ENCODE measurements around the gene THADA. TPM values are rescaled to one million over a fixed set of nuclear protein-coding genes. Genes with fewer than 3 reads are reported as not detected.
"Not testable (repeated sequence)": the region's sequence is repeated elsewhere in the genome, so short reads cannot be mapped to it uniquely, and the experiment has no call there.

THADA gene
- total RNA-seq, 1 donor from 2014 or later, result 50.6 TPM

- Histone ChIP-seq H3K4me1 (ENCODE audit: control insufficient read depth in 3 of 3, insufficient read depth in 3 of 3, low read length in 3 of 3) (no peaks in the 10 kb centered on the region), H3K27me3 (ENCODE audit: control insufficient read depth in 3 of 3, insufficient read depth in 3 of 3, low read length in 3 of 3) (no peaks in the 10 kb centered on the region), H3K36me3 (ENCODE audit: control insufficient read depth in 3 of 3, insufficient read depth in 3 of 3, low read length in 3 of 3) (no peaks in the 10 kb centered on the region), H3K9ac (ENCODE audit: low read depth in 1 of 3, low read length in 3 of 3) (no peak overlapping the region), H3K27ac (ENCODE audit: low read depth, low read length) (no peak overlapping the region), H3K4me3 (ENCODE audit: low read length in 3 of 3) (no peak overlapping the region), H3K9me3 (ENCODE audit: control insufficient read depth in 3 of 3, low read length in 3 of 3) (no peaks in the 10 kb centered on the region)
Measured at GRCh38 chr2:43196768-43197587, 398.9 kb downstream of the THADA start.

GRCh38 chr2:43194121-43194869 lies 401.5 kb downstream of the THADA start:
- H3K9me3 ChIP-seq (ENCODE audit: control insufficient read depth in 3 of 3, low read length in 3 of 3), result no peaks in the 10 kb centered on the region
- no peak overlapping the region for H3K27ac ChIP-seq (ENCODE audit: low read depth, low read length)
- H3K4me1 ChIP-seq (ENCODE audit: control insufficient read depth in 3 of 3, insufficient read depth in 3 of 3, low read length in 3 of 3), result no peaks in the 10 kb centered on the region
- no peaks in the 10 kb centered on the region for H3K36me3 ChIP-seq (ENCODE audit: control insufficient read depth in 3 of 3, insufficient read depth in 3 of 3, low read length in 3 of 3)
- no peak overlapping the region for H3K4me3 ChIP-seq (ENCODE audit: low read length in 3 of 3)
- H3K27me3 ChIP-seq (ENCODE audit: control insufficient read depth in 3 of 3, insufficient read depth in 3 of 3, low read length in 3 of 3), result no peaks in the 10 kb centered on the region
- no peak overlapping the region for H3K9ac ChIP-seq (ENCODE audit: low read depth in 1 of 3, low read length in 3 of 3)

GRCh38 chr2:43193652-43194120 lies 402.2 kb downstream of the THADA start:
- Histone ChIP-seq H3K27me3 (ENCODE audit: control insufficient read depth in 3 of 3, insufficient read depth in 3 of 3, low read length in 3 of 3) (no peaks in the 10 kb centered on the region), H3K4me3 (ENCODE audit: low read length in 3 of 3) (no peak overlapping the region), H3K4me1 (ENCODE audit: control insufficient read depth in 3 of 3, insufficient read depth in 3 of 3, low read length in 3 of 3) (no peaks in the 10 kb centered on the region)

GRCh38 chr2:43192744-43193651 lies 402.8 kb downstream of the THADA start:
- H3K4me1 ChIP-seq (ENCODE audit: control insufficient read depth in 3 of 3, insufficient read depth in 3 of 3, low read length in 3 of 3), result no peaks in the 10 kb centered on the region
- no peaks in the 10 kb centered on the region for H3K27me3 ChIP-seq (ENCODE audit: control insufficient read depth in 3 of 3, insufficient read depth in 3 of 3, low read length in 3 of 3)
- no peak overlapping the region for H3K4me3 ChIP-seq (ENCODE audit: low read length in 3 of 3)
- no peak overlapping the region for H3K27ac ChIP-seq (ENCODE audit: low read depth, low read length)
- H3K9me3 ChIP-seq (ENCODE audit: control insufficient read depth in 3 of 3, low read length in 3 of 3), result no peaks in the 10 kb centered on the region
- no peak overlapping the region for H3K9ac ChIP-seq (ENCODE audit: low read depth in 1 of 3, low read length in 3 of 3)
- no peaks in the 10 kb centered on the region for H3K36me3 ChIP-seq (ENCODE audit: control insufficient read depth in 3 of 3, insufficient read depth in 3 of 3, low read length in 3 of 3)

More at GRCh38 chr2:43193652-43194120, 402.2 kb downstream of the THADA start:
- Histone ChIP-seq H3K27ac (ENCODE audit: low read depth, low read length) (no peak overlapping the region), H3K36me3 (ENCODE audit: control insufficient read depth in 3 of 3, insufficient read depth in 3 of 3, low read length in 3 of 3) (no peaks in the 10 kb centered on the region), H3K9me3 (ENCODE audit: control insufficient read depth in 3 of 3, low read length in 3 of 3) (no peaks in the 10 kb centered on the region), H3K9ac (ENCODE audit: low read depth in 1 of 3, low read length in 3 of 3) (no peak overlapping the region)

- Histone ChIP-seq H3K9me3 (ENCODE audit: control insufficient read depth in 3 of 3, low read length in 3 of 3) (no peaks in the 10 kb centered on the region), H3K4me1 (ENCODE audit: control insufficient read depth in 3 of 3, insufficient read depth in 3 of 3, low read length in 3 of 3) (peaks cover 0 to 2% (median 0%) of the 10 kb centered on the region in 3 donors), H3K36me3 (ENCODE audit: control insufficient read depth in 3 of 3, insufficient read depth in 3 of 3, low read length in 3 of 3) (no peaks in the 10 kb centered on the region), H3K27ac (ENCODE audit: low read depth, low read length) (no peak overlapping the region), H3K9ac (ENCODE audit: low read depth in 1 of 3, low read length in 3 of 3) (no peak overlapping the region), H3K27me3 (ENCODE audit: control insufficient read depth in 3 of 3, insufficient read depth in 3 of 3, low read length in 3 of 3) (no peaks in the 10 kb centered on the region), H3K4me3 (ENCODE audit: low read length in 3 of 3) (no peak overlapping the region)
Measured at GRCh38 chr2:43191947-43192516, 403.8 kb downstream of the THADA start.

GRCh38 chr2:43190311-43191052 lies 405.4 kb downstream of the THADA start:
- no peaks in the 10 kb centered on the region for H3K36me3 ChIP-seq (ENCODE audit: control insufficient read depth in 3 of 3, insufficient read depth in 3 of 3, low read length in 3 of 3)
- no peak overlapping the region for H3K9ac ChIP-seq (ENCODE audit: low read depth in 1 of 3, low read length in 3 of 3)
- H3K4me1 ChIP-seq (ENCODE audit: control insufficient read depth in 3 of 3, insufficient read depth in 3 of 3, low read length in 3 of 3), result peaks cover 0 to 4% (median 0%) of the 10 kb centered on the region in 3 donors
- no peak overlapping the region for H3K27ac ChIP-seq (ENCODE audit: low read depth, low read length)
- H3K4me3 ChIP-seq (ENCODE audit: low read length in 3 of 3), result no peak overlapping the region
- no peaks in the 10 kb centered on the region for H3K27me3 ChIP-seq (ENCODE audit: control insufficient read depth in 3 of 3, insufficient read depth in 3 of 3, low read length in 3 of 3)
- no peaks in the 10 kb centered on the region for H3K9me3 ChIP-seq (ENCODE audit: control insufficient read depth in 3 of 3, low read length in 3 of 3)

- not testable (repeated sequence) for H3K27ac ChIP-seq (ENCODE audit: low read depth, low read length); H3K4me1 ChIP-seq (ENCODE audit: control insufficient read depth in 3 of 3, insufficient read depth in 3 of 3, low read length in 3 of 3); H3K36me3 ChIP-seq (ENCODE audit: control insufficient read depth in 3 of 3, insufficient read depth in 3 of 3, low read length in 3 of 3); H3K9ac ChIP-seq (ENCODE audit: low read depth in 1 of 3, low read length in 3 of 3); H3K4me3 ChIP-seq (ENCODE audit: low read length in 3 of 3); H3K27me3 ChIP-seq (ENCODE audit: control insufficient read depth in 3 of 3, insufficient read depth in 3 of 3, low read length in 3 of 3); H3K9me3 ChIP-seq (ENCODE audit: control insufficient read depth in 3 of 3, low read length in 3 of 3)
Measured at GRCh38 chr2:43189861-43190260, 406.0 kb downstream of the THADA start.

- Histone ChIP-seq H3K9me3 (ENCODE audit: control insufficient read depth in 3 of 3, low read length in 3 of 3) (no peaks in the 10 kb centered on the region), H3K4me1 (ENCODE audit: control insufficient read depth in 3 of 3, insufficient read depth in 3 of 3, low read length in 3 of 3) (peaks cover 0 to 4% (median 0%) of the 10 kb centered on the region in 3 donors), H3K36me3 (ENCODE audit: control insufficient read depth in 3 of 3, insufficient read depth in 3 of 3, low read length in 3 of 3) (no peaks in the 10 kb centered on the region), H3K27ac (ENCODE audit: low read depth, low read length) (no peak overlapping the region), H3K4me3 (ENCODE audit: low read length in 3 of 3) (no peak overlapping the region), H3K9ac (ENCODE audit: low read depth in 1 of 3, low read length in 3 of 3) (no peak overlapping the region), H3K27me3 (ENCODE audit: control insufficient read depth in 3 of 3, insufficient read depth in 3 of 3, low read length in 3 of 3) (no peaks in the 10 kb centered on the region)
Measured at GRCh38 chr2:43188561-43189386, 407.1 kb downstream of the THADA start.

Data from skeletal muscle tissue (tissue), 4 donors.